ENCODE measurements around the gene KLC4. TPM values are rescaled to one million over a fixed set of nuclear protein-coding genes. Genes with fewer than 3 reads are reported as not detected.
A peak's percentile ranks its signal among the peaks of the same experiment; 100 is the strongest.

The KLC4 gene
- total and polyA plus RNA-seq, 9 of the 15 experiments (the other 6 are each of a cell fraction or from before 2014, with no cell fraction given) = 1.7 to 16.2 (median 7.7) TPM

DNA sequence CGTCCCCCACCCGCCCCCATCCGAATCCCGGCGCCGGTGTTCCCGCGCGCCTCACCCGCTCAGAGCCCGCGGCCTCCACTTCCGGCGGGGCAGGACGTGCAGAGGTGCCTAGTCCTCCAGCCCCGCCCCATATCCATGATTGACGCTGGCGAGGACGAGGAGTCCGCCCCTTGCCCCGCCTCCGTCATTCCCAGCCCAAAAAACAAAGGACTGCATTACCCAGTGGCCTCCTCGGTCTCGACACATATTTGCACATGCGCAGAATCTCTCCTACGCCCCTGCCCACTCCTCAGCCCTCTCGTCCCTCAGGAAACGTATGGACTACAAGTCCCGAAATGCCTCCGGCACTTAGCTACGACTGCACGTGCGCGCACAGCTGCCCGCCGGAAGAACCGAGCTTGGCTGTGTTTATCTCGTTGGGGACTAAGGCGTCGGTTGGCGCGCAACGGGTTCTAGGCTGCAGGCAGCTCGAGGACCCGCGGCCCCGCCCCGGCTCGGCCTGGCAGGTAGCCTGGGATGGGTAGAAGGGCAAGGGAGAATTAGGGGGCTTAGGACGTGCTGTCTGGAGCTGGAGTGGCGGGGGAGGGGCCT lies 45.5 kb upstream of the KLC4 start, which contains the start of the genes KLHDC3 and MEA1 (continued):
- TF ChIP-seq, protein P1, sequence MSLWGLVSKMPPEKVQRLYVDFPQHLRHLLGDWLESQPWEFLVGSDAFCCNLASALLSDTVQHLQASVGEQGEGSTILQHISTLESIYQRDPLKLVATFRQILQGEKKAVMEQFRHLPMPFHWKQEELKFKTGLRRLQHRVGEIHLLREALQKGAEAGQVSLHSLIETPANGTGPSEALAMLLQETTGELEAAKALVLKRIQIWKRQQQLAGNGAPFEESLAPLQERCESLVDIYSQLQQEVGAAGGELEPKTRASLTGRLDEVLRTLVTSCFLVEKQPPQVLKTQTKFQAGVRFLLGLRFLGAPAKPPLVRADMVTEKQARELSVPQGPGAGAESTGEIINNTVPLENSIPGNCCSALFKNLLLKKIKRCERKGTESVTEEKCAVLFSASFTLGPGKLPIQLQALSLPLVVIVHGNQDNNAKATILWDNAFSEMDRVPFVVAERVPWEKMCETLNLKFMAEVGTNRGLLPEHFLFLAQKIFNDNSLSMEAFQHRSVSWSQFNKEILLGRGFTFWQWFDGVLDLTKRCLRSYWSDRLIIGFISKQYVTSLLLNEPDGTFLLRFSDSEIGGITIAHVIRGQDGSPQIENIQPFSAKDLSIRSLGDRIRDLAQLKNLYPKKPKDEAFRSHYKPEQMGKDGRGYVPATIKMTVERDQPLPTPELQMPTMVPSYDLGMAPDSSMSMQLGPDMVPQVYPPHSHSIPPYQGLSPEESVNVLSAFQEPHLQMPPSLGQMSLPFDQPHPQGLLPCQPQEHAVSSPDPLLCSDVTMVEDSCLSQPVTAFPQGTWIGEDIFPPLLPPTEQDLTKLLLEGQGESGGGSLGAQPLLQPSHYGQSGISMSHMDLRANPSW (CRISPR knock-in tag; IDR thresholded peaks at IDR 0.05) = no peak
- TF ChIP-seq FOS (IDR thresholded peaks at IDR 0.05; ENCODE audit: extremely low read depth, insufficient read length) (no peak), RBM34 (IDR thresholded peaks at IDR 0.05; ENCODE audit: borderline replicate concordance, insufficient read depth, low read length) (no peak)

DNA sequence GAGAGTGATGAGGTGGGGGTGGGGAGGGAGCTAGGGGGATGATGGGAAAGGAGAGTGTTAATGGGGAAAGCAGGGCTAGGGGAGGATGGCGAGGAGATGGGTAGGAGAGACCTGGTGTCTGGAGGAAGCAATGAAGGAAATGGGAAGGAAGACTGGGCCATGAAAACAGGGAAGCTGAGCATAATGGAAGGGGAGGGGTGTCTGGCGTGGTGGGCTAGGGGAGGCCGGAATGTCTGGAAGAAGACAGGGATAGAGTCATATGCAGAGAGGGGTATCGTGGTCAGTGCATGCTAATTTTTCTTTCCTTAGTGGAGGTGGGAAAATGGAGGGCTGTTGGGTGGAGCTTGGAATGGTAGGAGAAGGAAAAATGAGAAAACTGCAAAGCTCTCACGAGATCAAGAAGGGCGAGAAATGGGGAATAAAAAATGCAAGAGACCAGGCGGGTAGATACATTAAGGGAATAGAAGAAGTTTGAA lies 45.0 kb upstream of the KLC4 start:
- Histone ChIP-seq H4K20me1 (replicated peaks; ENCODE audit: control insufficient read depth, insufficient read depth, low read length) (peaks cover 4% of the 10 kb centered on the region; the same call in 1 of the 2 replicates), H3K4me2 (ENCODE audit: insufficient read depth, low read length) (peak overlapping the region; percentile 100), H3K4me3 (peak overlapping the region; percentile 79), H3K4me1 (replicated peaks in 1 of 2; ENCODE audit: control insufficient read depth in 2 of 2, insufficient read depth in 2 of 2, low read length in 2 of 2) (peaks cover 34 to 44% of the 10 kb centered on the region in 2 experiments; a peak in 4 of 5 replicates), H3K36me3 (ENCODE audit: control insufficient read depth, insufficient read depth, low read length) (peaks cover 70% of the 10 kb centered on the region), H3K9me1 (ENCODE audit: control insufficient read depth, insufficient read depth, low read length) (no peaks in the 10 kb centered on the region), H3K9me3 (replicated peaks; ENCODE audit: control insufficient read depth, insufficient read depth, low read depth, low read length) (no peaks in the 10 kb centered on the region), H3K27me3 (ENCODE audit: control insufficient read depth in 2 of 2, insufficient read depth in 2 of 2, low read length in 2 of 2) (no peaks in the 10 kb centered on the region), H3K79me2 (ENCODE audit: control insufficient read depth, insufficient read depth, low read length) (peaks cover 49% of the 10 kb centered on the region), H3K9ac (ENCODE audit: insufficient read depth in 1 of 2, low read depth in 2 of 2, low read length in 2 of 2) (peak overlapping the region; percentile 89 to 91), H2AFZ (ENCODE audit: low read depth, low read length) (peak overlapping the region; percentile 73), H3K27ac (ENCODE audit: extremely low read depth, low read depth, low read length) (peak overlapping the region; percentile 81)
- WGBS (ENCODE audit: insufficient coverage, low coverage, missing lambda C conversion rate) = 3% methylated on average over 6 of the region's 7 CpGs
- DNase-seq (ENCODE audit: extremely low read depth in 1 of 4, low spot score in 3 of 4) (no peak), ATAC-seq (no peak; the same call in 2 of the 3 replicates), FAIRE-seq (peak; percentile 23)
- in situ Hi-C loops (cut with MboI) (no loop called here), intact Hi-C loops (cut with micrococcal nuclease) (loop anchor here (1.0 to 2.0 kb wide), 3 partner anchors 36 to 85 kb away; partner anchors contain the start of genes CNPY3, KLC4, MRPL2 and PEX6)
- POLR2A ChIA-PET = interaction anchor here (0.6 to 3.9 kb wide), 26 partner anchors 9 to 1098 kb away, joined by 3 to 23 read pairs (median 4); partner anchors contain the start of genes CUL7, KLC4, MRPL2 and PEX6
- CTCF ChIA-PET (ENCODE audit: low intra/inter-chr PET ratio) = no interaction called here
- TSS peak; percentile 72 for BruUV-seq (replicated peaks)
- TF ChIP-seq KDM1A (IDR thresholded peaks at IDR 0.05) (peak in 1 of 2 experiments; percentile 38; a peak in 1 of 4 replicates), ZC3H11A (IDR thresholded peaks at IDR 0.05; ENCODE audit: low read depth, low read length) (no peak), TCF3 (CRISPR knock-in tag; IDR thresholded peaks at IDR 0.05) (no peak), DPF2 (IDR thresholded peaks at IDR 0.05) (peak; percentile 52; the same call in 1 of the 2 replicates), HDAC1 (IDR thresholded peaks at IDR 0.05) (peak in 1 of 2 experiments; percentile 71; a peak in 3 of 4 replicates), CC2D1A (IDR thresholded peaks at IDR 0.05) (peak; percentile 47; the same call in 1 of the 2 replicates), ZBTB1 (CRISPR knock-in tag; IDR thresholded peaks at IDR 0.05; ENCODE audit: borderline replicate concordance, low read depth) (0 out of 2 replicates have a peak, but pooled peaks have one; percentile 29), MIER1 (IDR thresholded peaks at IDR 0.05; ENCODE audit: low read depth) (peak; percentile 62; the same call in 1 of the 2 replicates), OTX1 (CRISPR knock-in tag; IDR thresholded peaks at IDR 0.05) (peak; percentile 94), PHB2 (IDR thresholded peaks at IDR 0.05; ENCODE audit: low read depth) (peak; percentile 59)
- TF ChIP-seq, protein P2, sequence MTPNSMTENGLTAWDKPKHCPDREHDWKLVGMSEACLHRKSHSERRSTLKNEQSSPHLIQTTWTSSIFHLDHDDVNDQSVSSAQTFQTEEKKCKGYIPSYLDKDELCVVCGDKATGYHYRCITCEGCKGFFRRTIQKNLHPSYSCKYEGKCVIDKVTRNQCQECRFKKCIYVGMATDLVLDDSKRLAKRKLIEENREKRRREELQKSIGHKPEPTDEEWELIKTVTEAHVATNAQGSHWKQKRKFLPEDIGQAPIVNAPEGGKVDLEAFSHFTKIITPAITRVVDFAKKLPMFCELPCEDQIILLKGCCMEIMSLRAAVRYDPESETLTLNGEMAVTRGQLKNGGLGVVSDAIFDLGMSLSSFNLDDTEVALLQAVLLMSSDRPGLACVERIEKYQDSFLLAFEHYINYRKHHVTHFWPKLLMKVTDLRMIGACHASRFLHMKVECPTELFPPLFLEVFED (CRISPR knock-in tag; conservative IDR thresholded peaks at IDR 0.05) = peak; percentile 82; the same call in 1 of the 2 replicates
- TF ChIP-seq, protein P3, sequence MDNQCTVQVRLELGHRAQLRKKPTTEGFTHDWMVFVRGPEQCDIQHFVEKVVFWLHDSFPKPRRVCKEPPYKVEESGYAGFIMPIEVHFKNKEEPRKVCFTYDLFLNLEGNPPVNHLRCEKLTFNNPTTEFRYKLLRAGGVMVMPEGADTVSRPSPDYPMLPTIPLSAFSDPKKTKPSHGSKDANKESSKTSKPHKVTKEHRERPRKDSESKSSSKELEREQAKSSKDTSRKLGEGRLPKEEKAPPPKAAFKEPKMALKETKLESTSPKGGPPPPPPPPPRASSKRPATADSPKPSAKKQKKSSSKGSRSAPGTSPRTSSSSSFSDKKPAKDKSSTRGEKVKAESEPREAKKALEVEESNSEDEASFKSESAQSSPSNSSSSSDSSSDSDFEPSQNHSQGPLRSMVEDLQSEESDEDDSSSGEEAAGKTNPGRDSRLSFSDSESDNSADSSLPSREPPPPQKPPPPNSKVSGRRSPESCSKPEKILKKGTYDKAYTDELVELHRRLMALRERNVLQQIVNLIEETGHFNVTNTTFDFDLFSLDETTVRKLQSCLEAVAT (IDR thresholded peaks at IDR 0.05) = peak; percentile 72 to 84; a peak in 2 of 4 replicates
